LNCAP (cell line): ENCODE data around the gene DNAJC7.

Experiments
- TF ChIP-seq, protein P1 (sequence below): fragments of 450-650 bp; IDR thresholded peaks from 2 replicates; pipeline ENCODE4 v1.5.1; 2017; ENCODE audit warnings: mild to moderate bottlenecking

DNAJC7 gene

DNA sequence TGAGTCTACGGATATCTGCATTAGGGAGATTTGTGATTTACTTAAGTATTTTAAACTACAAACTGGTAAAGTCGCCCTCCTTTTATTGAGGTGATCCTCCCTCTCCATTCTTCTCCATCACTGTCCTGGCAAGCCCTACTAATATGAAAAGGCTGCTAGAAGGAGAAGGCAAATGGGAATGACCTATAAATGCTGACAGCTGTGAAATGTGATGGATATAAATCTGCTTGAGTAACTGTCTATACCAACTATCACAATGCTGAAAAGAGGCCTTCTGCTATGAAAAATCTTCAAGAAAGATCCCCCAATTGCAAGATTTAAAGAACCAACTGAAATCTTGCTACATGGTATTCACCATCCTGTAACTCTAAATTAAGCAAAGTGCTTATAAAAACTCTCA is 15.5 kb downstream of the DNAJC7 start:
- TF ChIP-seq, protein P1, sequence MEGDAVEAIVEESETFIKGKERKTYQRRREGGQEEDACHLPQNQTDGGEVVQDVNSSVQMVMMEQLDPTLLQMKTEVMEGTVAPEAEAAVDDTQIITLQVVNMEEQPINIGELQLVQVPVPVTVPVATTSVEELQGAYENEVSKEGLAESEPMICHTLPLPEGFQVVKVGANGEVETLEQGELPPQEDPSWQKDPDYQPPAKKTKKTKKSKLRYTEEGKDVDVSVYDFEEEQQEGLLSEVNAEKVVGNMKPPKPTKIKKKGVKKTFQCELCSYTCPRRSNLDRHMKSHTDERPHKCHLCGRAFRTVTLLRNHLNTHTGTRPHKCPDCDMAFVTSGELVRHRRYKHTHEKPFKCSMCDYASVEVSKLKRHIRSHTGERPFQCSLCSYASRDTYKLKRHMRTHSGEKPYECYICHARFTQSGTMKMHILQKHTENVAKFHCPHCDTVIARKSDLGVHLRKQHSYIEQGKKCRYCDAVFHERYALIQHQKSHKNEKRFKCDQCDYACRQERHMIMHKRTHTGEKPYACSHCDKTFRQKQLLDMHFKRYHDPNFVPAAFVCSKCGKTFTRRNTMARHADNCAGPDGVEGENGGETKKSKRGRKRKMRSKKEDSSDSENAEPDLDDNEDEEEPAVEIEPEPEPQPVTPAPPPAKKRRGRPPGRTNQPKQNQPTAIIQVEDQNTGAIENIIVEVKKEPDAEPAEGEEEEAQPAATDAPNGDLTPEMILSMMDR, result no peak

DNA sequence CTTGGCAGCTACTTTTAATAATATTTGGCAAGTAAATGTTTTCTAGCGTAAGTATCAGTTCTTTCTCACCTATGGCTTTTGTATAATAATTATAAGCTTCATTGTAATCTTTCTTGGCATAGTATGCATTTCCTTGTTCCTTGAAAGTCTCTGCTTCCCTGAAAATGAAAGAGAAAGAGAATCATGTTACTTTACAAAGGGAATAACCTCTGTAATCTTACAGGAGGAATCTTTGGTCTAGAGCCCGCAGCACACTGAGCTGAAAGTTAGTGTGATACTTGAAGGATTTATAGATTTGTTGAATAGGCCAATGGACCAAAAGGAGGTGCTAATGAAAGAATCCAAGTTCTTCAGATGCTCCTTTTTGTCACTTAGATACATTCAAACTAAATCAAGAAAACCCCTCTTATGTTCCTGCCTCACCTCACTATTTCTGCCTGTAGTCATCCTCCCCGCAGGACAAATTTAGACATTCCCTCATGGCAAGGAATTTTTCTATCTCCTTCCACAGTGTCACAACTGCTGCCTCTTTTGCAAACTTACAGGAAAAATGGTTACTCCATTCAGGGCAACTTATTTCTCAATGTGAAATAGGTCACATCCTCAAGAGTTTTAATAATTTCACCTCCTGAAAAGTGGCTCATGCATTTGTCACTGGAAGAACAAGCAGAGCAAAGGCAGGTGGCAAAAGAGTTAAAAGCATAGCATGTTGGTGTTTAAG is 16.7 kb downstream of the DNAJC7 start:
- TF ChIP-seq, protein P1, result no peak

GRCh38 chr17:41998497-41998896 is 18.7 kb downstream of the DNAJC7 start:
- TF ChIP-seq, protein P1, result no peak

DNA sequence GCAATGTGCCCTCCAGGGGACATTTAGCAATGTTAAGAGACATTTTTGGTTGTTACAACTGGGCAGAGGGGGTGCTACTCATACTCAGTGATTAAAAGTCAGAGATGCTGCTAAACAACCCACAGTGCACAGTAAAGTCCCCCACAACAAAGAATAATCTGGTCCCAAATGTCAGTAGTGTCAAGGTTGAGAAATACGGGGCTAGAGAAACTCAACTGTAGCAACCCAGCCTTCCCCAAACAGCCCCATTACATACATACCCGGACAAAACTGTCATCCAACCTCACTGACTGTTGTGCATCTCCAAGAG is 20.4 kb downstream of the DNAJC7 start:
- TF ChIP-seq, protein P1, result no peak

- TF ChIP-seq, protein P1, result no peak
Observed at GRCh38 chr17:41992576-41992975, 24.7 kb downstream of the DNAJC7 start.

- TF ChIP-seq, protein P1, result no peak
Observed at GRCh38 chr17:41989702-41990419, 27.4 kb downstream of the DNAJC7 start.

DNA sequence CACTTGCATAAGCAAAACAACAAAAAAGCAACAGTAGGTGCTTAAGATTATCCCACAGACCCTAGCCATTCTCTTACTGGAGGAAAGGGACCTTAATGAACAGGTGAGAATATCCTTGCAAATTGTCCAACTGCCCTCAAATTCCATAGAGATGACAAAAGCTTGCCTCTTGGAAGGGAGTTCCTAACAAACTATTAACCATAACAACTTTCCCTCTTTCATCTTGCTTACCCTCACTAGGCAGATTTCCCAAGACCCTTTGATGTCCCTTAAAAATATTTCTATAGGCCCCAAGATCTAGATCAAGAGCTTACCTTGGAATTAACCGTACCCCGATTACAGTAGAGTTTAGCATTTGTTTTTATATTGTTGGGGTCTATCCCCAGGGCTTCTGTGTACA is 28.8 kb downstream of the DNAJC7 start:
- TF ChIP-seq, protein P1, result no peak
